NCI-H69 (cell line): ENCODE results near the gene ASRGL1.
"Not testable (repeated sequence)": the region's sequence is repeated elsewhere in the genome, so short reads cannot be mapped to it uniquely, and the experiment has no call there.

Source experiments
- DNase-seq: peaks from one replicate; lab custom pipeline; 2025; lab: John Stamatoyannopoulos, UW

ASRGL1 gene

GRCh38 chr11:62352355-62353336 is 15.4 kb downstream of the ASRGL1 start:
- DNase-seq = no peak

GRCh38 chr11:62353841-62354240 is 16.6 kb downstream of the ASRGL1 start:
- peak; percentile 64 for DNase-seq

- no peak for DNase-seq
These were observed 21.0 kb downstream of the ASRGL1 start for GRCh38 chr11:62358273-62358672.

GRCh38 chr11:62359475-62359874 is 22.2 kb downstream of the ASRGL1 start:
- no peak for DNase-seq

GRCh38 chr11:62360685-62361084 is 23.4 kb downstream of the ASRGL1 start:
- no peak for DNase-seq

GRCh38 chr11:62368861-62369477 is 31.7 kb downstream of the ASRGL1 start:
- not testable (repeated sequence) for DNase-seq

GRCh38 chr11:62370743-62371440 is 33.6 kb downstream of the ASRGL1 start:
- no peak for DNase-seq

- no peak for DNase-seq
These were observed 35.6 kb downstream of the ASRGL1 start for GRCh38 chr11:62372871-62373270.

- no peak for DNase-seq
These were observed 36.3 kb downstream of the ASRGL1 start for GRCh38 chr11:62373464-62374119.

- DNase-seq = no peak
These were observed 37.6 kb downstream of the ASRGL1 start for GRCh38 chr11:62374801-62375200.

- DNase-seq = peak; percentile 88
These were observed 41.3 kb downstream of the ASRGL1 start for GRCh38 chr11:62378459-62379063.

GRCh38 chr11:62379586-62379985 is 42.3 kb downstream of the ASRGL1 start:
- DNase-seq = peak; percentile 72

GRCh38 chr11:62380821-62381245 is 43.6 kb downstream of the ASRGL1 start:
- peak; percentile 91 for DNase-seq

- DNase-seq = no peak
These were observed 46.6 kb downstream of the ASRGL1 start for GRCh38 chr11:62383822-62384221.

GRCh38 chr11:62386083-62386482 is 48.8 kb downstream of the ASRGL1 start:
- not testable (repeated sequence) for DNase-seq

- DNase-seq = no peak
These were observed 50.1 kb downstream of the ASRGL1 start for GRCh38 chr11:62387381-62387780.

- DNase-seq = no peak
These were observed 51.8 kb downstream of the ASRGL1 start for GRCh38 chr11:62388999-62389398.

GRCh38 chr11:62390237-62390636 is 53.0 kb downstream of the ASRGL1 start:
- no peak for DNase-seq

GRCh38 chr11:62390722-62391121 is 53.5 kb downstream of the ASRGL1 start:
- no peak for DNase-seq

GRCh38 chr11:62391642-62392425 is 54.6 kb downstream of the ASRGL1 start:
- DNase-seq = no peak

GRCh38 chr11:62392506-62392905 is 55.3 kb downstream of the ASRGL1 start:
- no peak for DNase-seq
